Activated naive CD8-positive, alpha-beta T cell treated with anti-CD3 and anti-CD28 coated beads, Interleukin-2, amount 10 ng/mL, durations not matched to agents 7 days and 5 days (primary cell): ENCODE results near the gene MTCL1. TPM values are rescaled to one million over a fixed set of nuclear protein-coding genes. Genes with fewer than 3 reads are reported as not detected.

Source experiments
- ATAC-seq: fragments of 150-1000 bp; cut with Tn5 transposase; one replicate; pipeline ENCODE4 v1.10.0; 2021; ENCODE audit warnings: low read depth, moderate library complexity
- POLR2A ChIA-PET: fragments of 350-600 bp; sonication (Branson Sonifier 250); formaldehyde crosslinking; loops from one replicate; lab custom pipeline; 2021; ENCODE audit warnings: antibody characterized with exemption; lab: Charles Lee
- DNase-seq: peaks from one replicate; pipeline ENCODE4 v3.0.0; 2021
- H3K27ac Mint-ChIP-seq: one replicate; pipeline ENCODE4 v1.8.0; 2022; ENCODE audit warnings: mild to moderate bottlenecking, mixed read lengths
- H3K27me3 Mint-ChIP-seq: one replicate; pipeline ENCODE4 v1.8.0; 2022; ENCODE audit warnings: mild to moderate bottlenecking, moderate library complexity, mixed read lengths
- H3K36me3 Mint-ChIP-seq: one replicate; pipeline ENCODE4 v1.8.0; 2021; ENCODE audit warnings: mild to moderate bottlenecking, mixed read lengths
- H3K4me1 Mint-ChIP-seq: one replicate; pipeline ENCODE4 v1.8.0; 2021; ENCODE audit warnings: mixed read lengths
- H3K4me3 Mint-ChIP-seq: one replicate; pipeline ENCODE4 v1.8.0; 2022; ENCODE audit warnings: mild to moderate bottlenecking, moderate library complexity, mixed read lengths
- H3K9me3 Mint-ChIP-seq: one replicate; pipeline ENCODE4 v1.8.0; 2021; ENCODE audit warnings: mixed read lengths
- total RNA-seq, 2 experiments: library from RNA; stranded (reverse); gene quantifications; one replicate each; pipeline ENCODE4 v1.2.3, GENCODE V29; 2021

Gene MTCL1
- total RNA-seq, 2 experiments from 2014 or later, result 0.43 to 0.69 TPM

DNA sequence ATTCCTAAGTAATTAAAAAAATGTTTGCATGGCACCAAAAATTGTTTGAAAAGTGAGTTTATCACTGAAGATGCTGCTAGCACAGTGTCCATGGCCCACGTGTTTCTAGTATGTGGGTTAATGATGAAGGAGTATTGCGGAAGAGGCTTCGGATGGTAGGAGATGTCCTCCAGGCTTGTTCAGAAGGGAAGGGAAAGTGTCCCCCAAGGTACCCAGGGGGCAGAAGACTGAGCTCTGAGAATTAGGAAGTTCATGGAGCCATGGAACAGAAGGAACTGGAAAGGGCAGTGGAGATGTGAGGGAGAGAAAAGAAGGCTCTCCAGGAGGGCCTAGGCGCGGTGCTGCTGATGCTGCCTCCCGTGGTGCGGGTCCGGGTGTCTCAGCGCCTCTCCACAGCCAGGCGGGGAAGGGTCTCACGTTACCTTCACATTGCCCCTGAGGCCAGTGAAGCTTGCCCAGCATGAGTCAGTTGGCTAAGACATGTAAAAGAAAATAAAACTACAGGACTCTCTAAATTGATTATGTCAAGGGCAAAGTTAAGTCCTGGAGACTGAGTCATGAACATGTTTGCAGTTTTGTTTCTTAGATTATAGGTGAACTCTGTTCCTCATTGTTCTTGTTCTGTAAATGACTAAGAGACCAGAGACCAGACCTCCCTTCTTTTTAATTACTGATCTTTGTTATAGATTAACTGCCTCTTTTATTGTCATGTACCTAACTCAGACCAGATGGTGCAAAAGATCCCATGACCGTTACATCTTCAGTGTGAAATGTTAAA lies 89.0 kb downstream of the MTCL1 start:
- Mint-ChIP-seq H3K36me3 (no peaks in the 10 kb centered on the region), H3K9me3 (no peaks in the 10 kb centered on the region), H3K27ac (no peak overlapping the region), H3K4me3 (no peak overlapping the region), H3K27me3 (peaks cover 20% of the 10 kb centered on the region), H3K4me1 (peaks cover 2% of the 10 kb centered on the region)
- DNase-seq, result no peak
- POLR2A ChIA-PET, result no interaction called here
- no peak for ATAC-seq

DNA sequence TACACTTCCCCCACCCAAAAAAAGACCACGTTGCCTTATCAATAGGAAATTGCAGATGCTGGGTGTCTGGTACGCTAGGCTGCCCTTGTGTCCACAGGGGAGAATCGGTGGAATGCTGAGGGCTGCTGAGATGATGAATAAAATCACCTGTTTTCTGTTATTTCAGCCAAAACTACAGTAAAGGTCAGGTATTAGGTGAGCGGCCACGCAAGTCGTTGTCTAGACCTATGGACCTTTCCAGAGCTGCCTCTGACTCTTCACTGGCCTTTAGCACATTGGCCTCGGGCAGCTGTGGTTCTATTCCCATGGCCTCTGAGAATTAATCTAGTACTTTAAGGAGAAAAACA lies 89.6 kb downstream of the MTCL1 start:
- H3K27ac Mint-ChIP-seq, result no peak overlapping the region
- H3K27me3 Mint-ChIP-seq, result peaks cover 20% of the 10 kb centered on the region
- ATAC-seq (no peak), DNase-seq (no peak)
- no peaks in the 10 kb centered on the region for H3K36me3 Mint-ChIP-seq
- H3K9me3 Mint-ChIP-seq, result no peaks in the 10 kb centered on the region
- POLR2A ChIA-PET, result no interaction called here
- no peak overlapping the region for H3K4me3 Mint-ChIP-seq
- H3K4me1 Mint-ChIP-seq, result peaks cover 2% of the 10 kb centered on the region

DNA sequence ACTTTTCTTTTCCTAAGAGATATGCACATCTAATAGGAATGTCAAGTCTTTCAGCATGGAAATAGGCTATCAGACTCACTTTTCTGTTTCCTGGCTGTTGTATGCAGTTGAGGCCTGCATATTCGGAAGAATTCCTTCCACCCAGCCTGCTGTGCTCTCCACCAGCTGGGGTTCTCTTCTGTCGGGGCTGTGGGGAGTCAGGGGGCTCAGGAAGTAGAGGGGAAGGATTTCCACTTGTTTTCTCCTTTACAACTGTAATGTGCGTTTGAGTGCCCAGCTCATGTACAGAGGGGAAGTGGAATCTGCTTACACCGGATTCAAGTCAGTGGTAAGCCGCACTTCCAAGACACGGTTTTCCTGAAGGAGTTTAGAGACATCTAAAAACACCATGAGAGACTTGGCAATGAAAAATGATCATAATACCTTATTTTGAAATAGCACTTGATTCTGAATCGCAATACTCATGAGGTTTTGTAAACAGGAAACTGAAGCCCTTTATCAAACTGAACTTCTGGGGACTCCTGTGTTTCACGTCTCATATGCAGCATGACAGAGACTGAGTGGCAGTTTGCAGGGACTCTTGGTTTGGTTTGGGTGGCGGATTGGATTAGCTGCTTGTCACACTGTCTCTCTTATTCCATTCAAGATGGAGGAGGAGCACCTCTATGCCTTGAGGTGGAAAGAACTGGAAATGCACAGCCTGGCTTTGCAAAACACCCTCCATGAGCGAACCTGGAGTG lies 90.4 kb downstream of the MTCL1 start:
- Mint-ChIP-seq H3K36me3 (no peaks in the 10 kb centered on the region), H3K9me3 (no peaks in the 10 kb centered on the region), H3K27me3 (peaks cover 20% of the 10 kb centered on the region), H3K4me3 (no peak overlapping the region), H3K27ac (no peak overlapping the region), H3K4me1 (peaks cover 2% of the 10 kb centered on the region)
- ATAC-seq (no peak), DNase-seq (no peak)
- POLR2A ChIA-PET, result no interaction called here

DNA sequence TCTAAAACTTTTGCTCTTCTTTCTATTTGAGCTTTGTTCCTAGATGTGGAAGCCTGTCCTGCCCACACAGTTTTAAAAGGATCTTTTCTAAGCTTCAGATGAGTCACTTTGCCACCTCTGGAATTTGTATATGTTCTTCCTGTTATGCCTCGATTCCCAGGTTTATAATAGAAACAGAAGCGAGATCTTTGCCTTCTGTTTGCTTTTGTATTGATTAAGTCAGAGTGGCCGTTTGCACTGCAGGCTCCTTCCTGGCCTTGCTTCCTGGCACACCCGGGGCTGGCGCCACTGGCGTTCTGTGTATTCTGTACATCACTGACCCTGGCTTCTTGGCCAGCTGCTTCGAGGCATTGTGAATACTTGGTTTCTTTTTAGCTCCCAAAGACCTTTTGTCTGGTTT lies 91.8 kb downstream of the MTCL1 start:
- ATAC-seq (no peak), DNase-seq (no peak)
- POLR2A ChIA-PET, result no interaction called here
- H3K27me3 Mint-ChIP-seq, result peaks cover 14% of the 10 kb centered on the region
- H3K9me3 Mint-ChIP-seq, result no peaks in the 10 kb centered on the region
- no peak overlapping the region for H3K4me3 Mint-ChIP-seq
- peaks cover 2% of the 10 kb centered on the region for H3K4me1 Mint-ChIP-seq
- no peaks in the 10 kb centered on the region for H3K36me3 Mint-ChIP-seq
- H3K27ac Mint-ChIP-seq, result no peak overlapping the region

DNA sequence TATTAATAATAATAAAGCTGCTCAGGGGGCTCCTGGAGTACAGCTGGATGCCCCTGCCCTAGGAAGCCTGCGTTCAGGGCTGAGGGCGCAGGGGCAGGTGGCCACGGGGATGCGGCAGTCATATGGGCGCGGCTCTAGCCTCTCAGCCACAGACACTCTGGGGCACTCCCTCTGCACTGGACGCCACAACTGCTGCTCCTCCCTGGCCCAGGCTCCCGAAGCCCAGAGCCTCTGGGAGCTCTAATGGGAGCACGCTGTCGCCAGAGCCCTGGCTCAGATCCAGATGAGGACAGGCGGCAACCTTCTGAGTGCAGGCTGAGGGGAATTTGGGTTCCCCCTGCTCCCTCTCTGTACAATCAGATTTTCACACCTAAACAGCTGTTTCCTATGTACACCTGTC lies 93.6 kb downstream of the MTCL1 start:
- ATAC-seq, result no peak
- POLR2A ChIA-PET, result no interaction called here
- H3K4me3 Mint-ChIP-seq, result no peak overlapping the region
- H3K4me1 Mint-ChIP-seq, result peaks cover 2% of the 10 kb centered on the region
- H3K27me3 Mint-ChIP-seq, result peaks cover 11% of the 10 kb centered on the region
- H3K36me3 Mint-ChIP-seq, result no peaks in the 10 kb centered on the region
- H3K9me3 Mint-ChIP-seq, result no peaks in the 10 kb centered on the region
- DNase-seq, result no peak
- no peak overlapping the region for H3K27ac Mint-ChIP-seq

DNA sequence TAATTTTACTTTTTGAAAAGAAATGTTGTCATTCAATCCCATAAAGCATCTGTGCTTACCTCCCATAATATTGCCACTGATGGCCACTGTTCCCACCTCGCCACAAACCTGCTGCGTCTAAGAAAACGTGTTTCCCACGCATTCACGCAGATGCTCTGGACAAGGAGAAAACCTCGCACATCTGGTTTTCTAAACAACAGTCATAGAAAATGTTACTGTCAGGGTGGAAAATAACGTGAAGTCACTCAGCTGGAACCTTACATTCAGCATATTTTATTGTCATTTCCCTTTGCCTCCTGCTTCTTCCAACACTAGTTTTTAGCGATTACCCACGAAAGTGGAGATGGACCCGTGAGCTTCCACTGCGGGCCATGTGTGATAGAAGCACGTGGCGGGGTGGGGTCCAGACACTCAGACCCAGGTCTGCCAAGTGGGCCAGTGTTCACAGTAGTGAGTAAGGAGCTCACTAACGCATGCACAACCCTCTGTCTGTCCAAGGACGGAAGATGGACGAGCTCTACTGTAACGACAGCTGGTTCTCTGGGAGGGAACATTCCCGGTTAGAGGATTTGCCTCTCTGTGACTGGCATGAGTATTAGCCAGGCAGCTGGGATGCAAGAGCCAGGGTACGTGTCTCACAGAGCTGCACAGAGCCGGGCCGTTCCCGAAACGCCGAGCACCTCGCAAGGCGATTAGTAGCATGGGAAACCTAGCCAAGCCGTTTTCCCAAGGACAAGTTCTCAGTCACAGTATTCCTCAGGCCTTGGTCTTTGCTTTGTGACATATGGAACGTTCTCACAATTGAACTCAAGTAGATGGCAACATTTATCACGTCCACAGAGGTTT lies 94.5 kb downstream of the MTCL1 start:
- H3K4me1 Mint-ChIP-seq, result peaks cover 2% of the 10 kb centered on the region
- no peak overlapping the region for H3K27ac Mint-ChIP-seq
- H3K27me3 Mint-ChIP-seq, result peaks cover 9% of the 10 kb centered on the region
- H3K4me3 Mint-ChIP-seq, result no peak overlapping the region
- DNase-seq, result no peak
- no peaks in the 10 kb centered on the region for H3K36me3 Mint-ChIP-seq
- ATAC-seq, result no peak
- H3K9me3 Mint-ChIP-seq, result no peaks in the 10 kb centered on the region
- POLR2A ChIA-PET, result no interaction called here

DNA sequence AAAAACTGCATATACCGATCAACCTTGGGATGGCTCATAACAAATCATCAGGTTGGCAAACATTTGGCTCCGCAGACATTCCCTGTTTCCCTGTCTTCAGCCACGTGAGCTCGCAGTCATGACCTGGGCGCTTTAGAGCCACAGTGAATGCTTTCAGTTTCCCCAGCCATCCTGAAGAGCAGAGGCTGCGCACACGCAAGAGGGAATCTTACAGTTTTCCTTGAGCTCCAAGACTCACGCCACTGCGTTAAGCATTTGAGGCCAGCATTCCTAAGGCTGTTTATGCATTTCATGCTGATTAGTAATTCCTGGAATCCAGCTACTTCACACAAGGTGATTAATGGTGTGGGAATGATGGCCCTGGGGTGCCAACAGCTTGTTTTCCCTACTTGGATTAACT lies 95.1 kb downstream of the MTCL1 start:
- no peaks in the 10 kb centered on the region for H3K9me3 Mint-ChIP-seq
- H3K4me1 Mint-ChIP-seq, result peaks cover 2% of the 10 kb centered on the region
- peaks cover 6% of the 10 kb centered on the region for H3K27me3 Mint-ChIP-seq
- ATAC-seq, result no peak
- no peak overlapping the region for H3K4me3 Mint-ChIP-seq
- H3K36me3 Mint-ChIP-seq, result no peaks in the 10 kb centered on the region
- H3K27ac Mint-ChIP-seq, result no peak overlapping the region
- DNase-seq, result no peak
- POLR2A ChIA-PET, result no interaction called here

DNA sequence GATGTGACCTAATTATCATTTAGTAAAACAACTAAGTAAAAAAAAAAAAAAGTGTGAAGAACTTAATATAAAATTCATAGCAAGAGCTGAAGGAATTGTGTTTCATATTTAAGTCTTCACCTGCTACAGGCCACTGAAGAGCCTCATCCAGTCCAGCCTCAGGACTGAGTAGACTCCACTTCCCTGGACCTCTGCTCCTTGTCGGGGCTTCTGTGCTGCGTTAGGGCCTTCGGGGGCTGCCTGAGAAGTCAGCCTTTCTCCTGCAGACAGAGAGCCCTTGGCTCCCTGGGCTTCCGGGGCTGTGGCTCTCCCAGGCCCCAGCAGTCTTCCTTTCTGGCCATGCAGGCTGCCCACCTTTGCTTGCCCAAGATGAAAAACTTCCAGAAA lies 95.5 kb downstream of the MTCL1 start:
- Mint-ChIP-seq H3K27ac (no peak overlapping the region), H3K4me3 (no peak overlapping the region), H3K9me3 (no peaks in the 10 kb centered on the region), H3K4me1 (peaks cover 2% of the 10 kb centered on the region), H3K27me3 (peaks cover 2% of the 10 kb centered on the region), H3K36me3 (no peaks in the 10 kb centered on the region)
- ATAC-seq (no peak), DNase-seq (no peak)
- POLR2A ChIA-PET, result no interaction called here

DNA sequence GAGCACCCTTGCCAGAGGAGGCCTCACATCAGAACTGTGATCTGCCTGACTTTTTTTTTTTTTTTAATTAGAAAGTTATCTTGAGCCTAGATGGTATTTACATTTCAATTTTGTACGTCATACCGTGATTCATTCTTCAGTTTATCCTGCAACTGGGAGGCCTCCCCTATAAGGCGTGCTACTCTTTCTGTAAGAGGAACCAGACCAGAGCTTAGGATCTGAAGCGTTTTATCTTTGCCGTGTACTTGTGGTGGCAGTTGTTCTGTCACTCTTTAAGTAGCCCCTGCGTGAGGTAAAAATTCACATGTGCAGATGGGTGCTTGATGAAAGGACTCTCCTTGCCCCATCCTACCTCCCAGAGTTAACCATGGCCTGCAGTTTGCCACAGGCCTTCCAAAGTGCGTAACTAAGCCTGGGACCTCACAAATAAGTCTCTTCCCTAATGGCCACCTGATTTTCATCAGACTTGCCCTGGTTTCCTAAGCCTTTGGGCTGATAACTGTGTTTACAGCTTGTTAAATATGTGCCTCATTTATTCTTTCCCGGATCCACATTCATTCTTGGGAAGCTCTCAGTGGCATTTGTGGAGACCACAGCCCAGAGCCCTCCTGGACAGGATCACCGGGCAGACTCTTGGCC lies 96.0 kb downstream of the MTCL1 start:
- Mint-ChIP-seq H3K36me3 (no peaks in the 10 kb centered on the region), H3K4me1 (no peaks in the 10 kb centered on the region), H3K4me3 (no peak overlapping the region), H3K9me3 (no peaks in the 10 kb centered on the region), H3K27ac (no peak overlapping the region), H3K27me3 (no peaks in the 10 kb centered on the region)
- DNase-seq, result no peak
- POLR2A ChIA-PET, result no interaction called here
- ATAC-seq, result no peak

DNA sequence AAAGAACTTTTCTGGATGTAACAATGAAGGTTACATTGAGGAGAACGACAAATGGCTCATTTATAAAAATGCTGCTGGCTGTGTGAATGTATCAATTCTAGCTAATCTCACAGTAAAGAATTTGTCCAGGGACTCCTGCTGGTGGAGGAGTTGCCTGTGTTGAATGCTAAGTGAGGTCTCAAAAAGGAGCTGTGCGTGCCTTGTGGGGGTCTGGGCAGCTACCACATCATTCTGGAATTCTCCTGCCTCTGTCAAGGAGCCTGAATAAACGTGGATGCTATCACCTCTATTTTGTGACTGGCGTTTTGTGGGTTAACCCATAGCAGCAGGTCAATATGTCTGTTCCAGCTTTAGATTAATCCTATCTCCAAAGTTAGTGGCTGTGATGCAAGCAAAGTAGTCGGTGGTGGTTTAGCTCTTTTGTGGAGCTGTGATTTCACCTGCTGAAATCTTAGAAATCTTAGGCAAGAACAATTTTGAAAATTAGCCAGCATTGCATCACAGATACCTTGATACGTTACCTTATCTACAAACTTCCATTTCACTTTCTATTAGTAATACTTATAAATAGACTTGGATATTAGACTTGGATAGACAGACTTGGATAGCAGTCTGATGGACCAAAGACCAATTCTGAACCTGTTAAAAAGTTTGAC lies 96.8 kb downstream of the MTCL1 start:
- H3K4me3 Mint-ChIP-seq, result no peak overlapping the region

DNA sequence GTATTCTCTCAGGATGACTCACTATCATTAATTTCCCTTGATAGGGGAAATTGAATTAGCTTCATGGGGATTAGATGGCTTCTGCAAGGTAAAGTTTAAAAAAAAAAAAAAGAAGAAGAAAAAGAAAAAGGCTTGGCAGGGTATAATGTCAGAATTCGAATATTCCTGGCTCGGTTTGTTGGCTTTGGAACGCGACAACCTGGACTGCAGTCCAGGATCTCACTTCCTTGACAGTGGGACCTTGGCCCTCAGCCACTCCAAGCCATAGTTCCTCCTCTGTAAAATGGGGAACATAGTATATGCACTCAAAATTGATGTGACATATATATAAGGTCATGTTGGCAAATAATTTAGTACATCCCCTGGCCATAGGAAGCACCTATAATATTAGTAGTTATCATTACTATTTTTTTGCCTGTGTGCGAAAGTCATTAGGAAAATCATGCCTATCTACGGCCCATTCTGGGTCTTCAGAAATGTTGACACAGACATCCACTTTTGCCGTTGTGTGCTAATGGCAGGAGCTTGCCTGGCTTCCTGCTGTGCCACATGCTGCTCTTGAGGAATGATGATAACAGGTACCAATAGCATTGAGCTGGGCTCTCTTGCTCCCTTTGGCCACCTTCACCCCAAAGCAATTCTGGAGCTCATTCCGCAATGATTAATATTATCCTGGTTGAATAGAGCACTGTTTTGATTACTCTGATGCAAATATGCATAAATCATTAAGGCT lies 97.9 kb downstream of the MTCL1 start:
- Mint-ChIP-seq H3K36me3 (no peaks in the 10 kb centered on the region), H3K4me1 (peaks cover 13% of the 10 kb centered on the region)

More for the DNA sequence above, 96.8 kb downstream of the MTCL1 start:
- Mint-ChIP-seq H3K9me3 (no peaks in the 10 kb centered on the region), H3K27ac (no peak overlapping the region), H3K27me3 (no peaks in the 10 kb centered on the region), H3K4me1 (peaks cover 3% of the 10 kb centered on the region), H3K36me3 (no peaks in the 10 kb centered on the region)
- DNase-seq, result no peak
- ATAC-seq, result no peak
- POLR2A ChIA-PET, result no interaction called here

DNA sequence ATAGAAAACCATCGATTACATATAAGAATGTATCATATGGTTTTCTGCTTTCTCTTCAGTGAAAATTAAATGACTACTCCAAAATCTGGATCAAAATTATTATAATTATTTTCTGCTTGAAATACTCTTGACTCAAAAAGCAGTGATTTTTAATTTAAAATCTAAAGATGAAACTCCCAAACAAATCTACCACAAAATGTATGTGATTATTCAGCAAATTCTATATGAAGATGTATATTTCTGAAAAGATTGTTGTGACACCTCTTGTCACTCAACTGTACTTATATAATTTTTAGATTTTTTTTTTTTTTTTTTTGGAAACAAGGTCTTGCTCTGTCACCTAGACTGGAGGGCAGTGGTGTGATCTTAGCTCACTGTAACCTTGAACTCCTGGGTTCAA lies 98.6 kb downstream of the MTCL1 start:
- Mint-ChIP-seq H3K27ac (no peak overlapping the region), H3K27me3 (peaks cover 4% of the 10 kb centered on the region)

More for the DNA sequence above, 97.9 kb downstream of the MTCL1 start:
- Mint-ChIP-seq H3K27ac (no peak overlapping the region), H3K9me3 (no peaks in the 10 kb centered on the region), H3K4me3 (no peak overlapping the region), H3K27me3 (peaks cover 4% of the 10 kb centered on the region)
- no peak for DNase-seq
- POLR2A ChIA-PET, result no interaction called here
- ATAC-seq, result no peak

More for the DNA sequence above, 98.6 kb downstream of the MTCL1 start:
- ATAC-seq (no peak), DNase-seq (no peak)
- no peak overlapping the region for H3K4me3 Mint-ChIP-seq
- no peaks in the 10 kb centered on the region for H3K9me3 Mint-ChIP-seq
- POLR2A ChIA-PET, result no interaction called here
- H3K4me1 Mint-ChIP-seq, result peaks cover 13% of the 10 kb centered on the region
- no peaks in the 10 kb centered on the region for H3K36me3 Mint-ChIP-seq
